GM03348 (cell line): Measurements from ENCODE around the gene CLIP3.

Experiments used
- DNase-seq: peaks from one replicate; pipeline ENCODE4 v3.0.0; 2012; ENCODE audit warnings: low spot score

CLIP3 gene

GRCh38 chr19:35977446-35978222 is 55.0 kb downstream of the CLIP3 start:
- DNase-seq, result no peak

GRCh38 chr19:35975608-35976214 is 57.0 kb downstream of the CLIP3 start:
- peak; percentile 56 for DNase-seq

DNA sequence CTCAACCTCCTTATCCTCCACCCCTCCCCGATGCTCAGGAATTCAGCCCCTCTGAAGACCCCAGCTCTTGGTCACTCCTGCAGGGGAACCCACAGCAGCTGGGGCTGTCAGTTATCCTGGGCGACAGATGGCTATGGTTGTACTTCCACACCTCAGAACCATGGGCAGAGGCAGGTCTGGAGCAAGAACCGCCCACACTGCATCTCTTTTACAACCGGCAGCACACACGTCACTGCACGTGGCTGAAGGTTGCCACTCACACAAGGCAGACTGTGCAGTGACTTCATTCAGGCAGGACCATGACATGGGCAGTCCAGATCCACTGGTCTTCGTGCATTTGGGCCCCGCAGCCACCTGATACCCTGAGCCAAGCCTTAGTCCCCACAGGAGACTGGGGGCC is 59.2 kb downstream of the CLIP3 start:
- no peak for DNase-seq

DNA sequence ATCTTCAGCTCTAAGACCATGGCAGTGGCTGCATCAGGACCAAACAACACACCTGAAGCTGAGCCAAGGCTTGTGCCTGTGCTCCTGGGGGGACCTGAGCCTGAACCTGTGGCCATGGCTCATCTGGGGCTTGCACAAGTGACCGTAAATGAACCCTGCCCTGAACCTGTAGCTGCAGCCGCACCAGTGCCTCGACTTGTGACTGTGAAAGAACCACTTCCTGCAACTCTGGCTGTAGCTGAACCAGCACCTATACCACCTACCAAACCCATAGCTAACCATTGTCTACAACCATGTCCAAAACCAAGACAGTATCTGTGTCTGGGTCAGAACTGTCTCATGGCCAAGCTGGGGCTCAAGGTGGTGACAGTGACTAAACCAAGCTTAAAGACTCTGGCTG is 65.9 kb downstream of the CLIP3 start:
- no peak for DNase-seq
